H9 (cell line): ENCODE data around the gene PLA2G2F. TPM values are rescaled to one million over a fixed set of nuclear protein-coding genes. Genes with fewer than 3 reads are reported as not detected.

Source experiments
- DNase-seq: peaks from one replicate; pipeline ENCODE4 v3.0.0-alpha.2; 2017
- H2AFZ ChIP-seq: one replicate; pipeline ENCODE4 v1.6.1; 2013; ENCODE audit warnings: mild to moderate bottlenecking, low read length, control low read depth, moderate library complexity
- H2AK5ac ChIP-seq: 2 replicates; pipeline ENCODE4 v1.6.1; 2013; ENCODE audit warnings: low read length, control low read depth, mixed read lengths; ENCODE audit not compliant: insufficient read length
- H2BK120ac ChIP-seq: one replicate; pipeline ENCODE4 v1.6.1; 2013; ENCODE audit warnings: low read depth, mild to moderate bottlenecking, low read length, control low read depth, inconsistent platforms; ENCODE audit not compliant: poor library complexity, severe bottlenecking
- H2BK12ac ChIP-seq: 2 replicates; pipeline ENCODE4 v1.6.1; 2013; ENCODE audit warnings: low read length, control low read depth, mixed read lengths, low read depth; ENCODE audit not compliant: insufficient read length
- H2BK15ac ChIP-seq: 2 replicates; pipeline ENCODE4 v1.6.1; 2013; ENCODE audit warnings: low read depth, low read length, control low read depth
- H2BK20ac ChIP-seq: one replicate; pipeline ENCODE4 v1.6.1; 2013; ENCODE audit warnings: low read depth, mild to moderate bottlenecking, low read length, control low read depth, inconsistent platforms; ENCODE audit not compliant: poor library complexity, severe bottlenecking
- H2BK5ac ChIP-seq: 2 replicates; pipeline ENCODE4 v1.6.1; 2013; ENCODE audit warnings: low read length, control low read depth, mixed read lengths; ENCODE audit not compliant: insufficient read length
- H3K14ac ChIP-seq: 2 replicates; pipeline ENCODE4 v1.6.1; 2013; ENCODE audit warnings: low read length, control low read depth; ENCODE audit not compliant: insufficient read depth
- H3K18ac ChIP-seq: 2 replicates; pipeline ENCODE4 v1.6.1; 2013; ENCODE audit warnings: low read depth, mild to moderate bottlenecking, mixed read lengths, low read length, control low read depth; ENCODE audit not compliant: insufficient read length
- H3K23ac ChIP-seq: 2 replicates; pipeline ENCODE4 v1.6.1; 2013; ENCODE audit warnings: low read length, control low read depth, mixed read lengths, low read depth; ENCODE audit not compliant: insufficient read length
- H3K23me2 ChIP-seq: 2 replicates; pipeline ENCODE4 v1.6.1; 2013; ENCODE audit warnings: low read depth, mild to moderate bottlenecking, mixed read lengths, low read length, control low read depth; ENCODE audit not compliant: insufficient read length, poor library complexity, severe bottlenecking
- H3K27ac ChIP-seq: 2 replicates; pipeline ENCODE4 v1.5.1; 2013; ENCODE audit warnings: low read length, control low read depth, mixed read lengths, low read depth; ENCODE audit not compliant: insufficient read length
- H3K27me3 ChIP-seq: 2 replicates; pipeline ENCODE4 v1.6.1; 2013; ENCODE audit warnings: low read length, control low read depth, inconsistent platforms; ENCODE audit not compliant: insufficient read depth
- H3K4ac ChIP-seq: 2 replicates; pipeline ENCODE4 v1.6.1; 2013; ENCODE audit warnings: low read depth, mild to moderate bottlenecking, control low read depth, inconsistent platforms, low read length, moderate library complexity
- H3K4me1 ChIP-seq: 2 replicates; pipeline ENCODE4 v1.6.1; 2013; ENCODE audit warnings: low read length, control low read depth, inconsistent platforms; ENCODE audit not compliant: insufficient read depth
- H3K4me2 ChIP-seq: 2 replicates; pipeline ENCODE4 v1.6.1; 2013; ENCODE audit warnings: low read length, control low read depth, mixed read lengths; ENCODE audit not compliant: insufficient read length, insufficient read depth
- H3K56ac ChIP-seq: 2 replicates; pipeline ENCODE4 v1.6.1; 2013; ENCODE audit warnings: low read depth, mild to moderate bottlenecking, mixed read lengths, low read length, control low read depth; ENCODE audit not compliant: insufficient read length
- H3K79me1 ChIP-seq: 2 replicates; pipeline ENCODE4 v1.6.1; 2013; ENCODE audit warnings: low read depth, mild to moderate bottlenecking, moderate library complexity, low read length, control low read depth, inconsistent platforms; ENCODE audit not compliant: insufficient read depth, poor library complexity, severe bottlenecking
- H3K79me2 ChIP-seq: 2 replicates; pipeline ENCODE4 v1.6.1; 2013; ENCODE audit warnings: low read length, control low read depth, inconsistent platforms; ENCODE audit not compliant: insufficient read depth
- H3K9ac ChIP-seq: 2 replicates; pipeline ENCODE4 v1.6.1; 2013; ENCODE audit warnings: low read length, control low read depth, mixed read lengths; ENCODE audit not compliant: insufficient read length; ENCODE audit errors: extremely low read depth
- H3K9me3 ChIP-seq: one replicate; pipeline ENCODE4 v1.6.1; 2013; ENCODE audit warnings: low read depth, low read length, inconsistent platforms; ENCODE audit not compliant: control insufficient read depth
- H3T11ph ChIP-seq: one replicate; pipeline ENCODE4 v1.6.1; 2013; ENCODE audit warnings: mild to moderate bottlenecking, low read length, control low read depth, inconsistent platforms
- H4K20me1 ChIP-seq: one replicate; pipeline ENCODE4 v1.6.1; 2013; ENCODE audit not compliant: control insufficient read depth, insufficient read length, insufficient read depth
- H4K5ac ChIP-seq: 2 replicates; pipeline ENCODE4 v1.6.1; 2013; ENCODE audit warnings: low read depth, mild to moderate bottlenecking, mixed read lengths, low read length, control low read depth; ENCODE audit not compliant: insufficient read length
- H4K8ac ChIP-seq: replicated peaks from 2 replicates; pipeline ENCODE4 v1.6.1; 2013; ENCODE audit warnings: low read length, control low read depth, mixed read lengths, low read depth; ENCODE audit not compliant: insufficient read length
- H4K91ac ChIP-seq: 2 replicates; pipeline ENCODE4 v1.6.1; 2013; ENCODE audit warnings: low read depth, mild to moderate bottlenecking, moderate library complexity, mixed read lengths, low read length, control low read depth; ENCODE audit not compliant: insufficient read length
- H3K27ac Mint-ChIP-seq, 3 experiments: 2 replicates in 2 of 3; 3 replicates in 1 of 3; pipeline ENCODE4 v1.8.0; 2020 to 2021; ENCODE audit warnings: mixed read lengths in 3 of 3, mild to moderate bottlenecking in 1 of 3, moderate library complexity in 1 of 3
- H3K27me3 Mint-ChIP-seq: 2 replicates; pipeline ENCODE4 v1.8.0; 2021; ENCODE audit warnings: low read depth, mild to moderate bottlenecking, moderate library complexity, mixed read lengths
- H3K36me3 Mint-ChIP-seq, 3 experiments: 2 replicates in 2 of 3; 3 replicates in 1 of 3; pipeline ENCODE4 v1.8.0; 2020 to 2021; ENCODE audit warnings: low read depth in 3 of 3, mixed read lengths in 3 of 3; ENCODE audit not compliant: insufficient read depth in 1 of 3
- H3K4me1 Mint-ChIP-seq, 2 experiments: 2 replicates each; pipeline ENCODE4 v1.8.0; 2020; ENCODE audit warnings: mixed read lengths in 2 of 2
- H3K4me3 Mint-ChIP-seq, 2 experiments: 2 replicates in 1 of 2; 3 replicates in 1 of 2; pipeline ENCODE4 v1.8.0; 2020 to 2021; ENCODE audit warnings: mild to moderate bottlenecking in 2 of 2, mixed read lengths in 2 of 2, moderate library complexity in 1 of 2
- H3K9me3 Mint-ChIP-seq, 2 experiments: 2 replicates in 1 of 2; 3 replicates in 1 of 2; pipeline ENCODE4 v1.8.0; 2020; ENCODE audit warnings: mild to moderate bottlenecking in 2 of 2, mixed read lengths in 2 of 2, moderate library complexity in 1 of 2
- WGBS: extraction: QIAGEN DNeasy Blood & Tissue Kit; methylation state at CpG from one replicate; pipeline ENCODE4 v1.1.7; 2013; ENCODE audit warnings: missing lambda C conversion rate, low lambda C conversion rate, mixed read lengths; ENCODE audit not compliant: insufficient read length; ENCODE audit errors: extremely low coverage; 5-methylcytosine and 5-hydroxymethylcytosine counted together
- total RNA-seq: library from RNA; stranded (reverse); gene quantifications from 2 replicates; pipeline ENCODE4 v1.2.1, GENCODE V29; 2021
- TF ChIP-seq, protein P1 (sequence below): fragments of 200-600 bp; sonication (generic); conservative IDR thresholded peaks from 3 replicates; pipeline ENCODE4 v1.8.0; 2021; ENCODE audit warnings: antibody characterized with exemption, mild to moderate bottlenecking

Gene PLA2G2F
- total RNA-seq, 1 experiment from 2014 or later = not detected

DNA sequence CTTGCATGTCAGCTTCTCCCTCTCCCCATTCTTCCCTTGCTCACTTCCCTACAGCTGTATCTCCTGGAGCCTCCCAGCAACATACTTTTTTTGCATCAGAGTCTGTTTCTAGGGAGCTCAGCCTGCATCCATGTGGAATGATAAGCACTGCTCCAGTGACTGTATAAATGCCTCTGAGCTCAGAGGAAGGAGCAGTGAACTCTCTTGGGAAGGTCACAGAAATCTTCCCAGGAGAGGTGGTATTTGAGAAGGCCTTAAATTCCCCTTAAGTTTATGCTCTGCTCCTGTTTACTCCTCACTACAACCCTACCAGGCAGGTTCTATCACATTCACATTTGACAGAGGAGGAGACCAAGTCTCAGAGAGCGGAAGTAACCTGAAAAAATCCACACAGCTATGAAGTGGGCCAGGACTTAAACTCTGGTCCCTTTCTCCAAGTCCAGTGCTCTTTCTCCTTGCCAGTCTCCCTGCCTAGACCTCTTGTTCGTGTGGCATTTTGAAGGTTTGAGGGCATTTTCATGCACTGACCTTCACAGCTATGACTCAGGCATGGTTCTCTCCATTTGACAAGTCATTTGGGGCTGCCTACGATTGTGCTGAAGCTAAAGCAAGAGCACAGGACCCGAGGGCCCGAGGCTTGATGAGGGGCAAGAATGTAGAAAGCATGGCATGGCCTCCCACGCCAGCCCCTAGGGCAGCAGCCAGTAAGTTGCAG, 41.2 kb downstream of the PLA2G2F start:
- Histone ChIP-seq H3K18ac (no peak overlapping the region), H2AFZ (no peak overlapping the region), H3K14ac (no peak overlapping the region), H2BK5ac (no peak overlapping the region), H3K4ac (no peak overlapping the region), H2BK20ac (no peak overlapping the region), H2BK12ac (no peak overlapping the region), H3K9ac (no peak overlapping the region), H2BK120ac (no peak overlapping the region), H3K23ac (no peak overlapping the region), H3K79me1 (no peaks in the 10 kb centered on the region), H4K8ac (no peak overlapping the region), H4K20me1 (no peaks in the 10 kb centered on the region), H2BK15ac (no peak overlapping the region), H3T11ph (no peak overlapping the region), H3K27me3 (no peaks in the 10 kb centered on the region; the same call in 1 of the 2 replicates), H3K23me2 (no peaks in the 10 kb centered on the region), H3K4me2 (no peak overlapping the region), H3K9me3 (no peaks in the 10 kb centered on the region), H4K5ac (no peak overlapping the region), H3K27ac (no peak overlapping the region), H4K91ac (no peak overlapping the region), H3K4me1 (no peaks in the 10 kb centered on the region), H3K79me2 (no peaks in the 10 kb centered on the region), H3K56ac (no peak overlapping the region), H2AK5ac (no peak overlapping the region)
- Mint-ChIP-seq H3K4me3 (no peak overlapping the region), H3K27ac (no peak overlapping the region), H3K27me3 (peaks cover 78% of the 10 kb centered on the region), H3K4me1 (peaks cover 5 to 8% of the 10 kb centered on the region in 2 experiments), H3K36me3 (no peaks in the 10 kb centered on the region), H3K9me3 (peaks cover 3 to 7% of the 10 kb centered on the region in 2 experiments; a peak in 4 of 5 replicates)
- WGBS = no CpG with 5 or more reads among the region's 6 CpGs
- DNase-seq = no peak
- TF ChIP-seq, protein P1, sequence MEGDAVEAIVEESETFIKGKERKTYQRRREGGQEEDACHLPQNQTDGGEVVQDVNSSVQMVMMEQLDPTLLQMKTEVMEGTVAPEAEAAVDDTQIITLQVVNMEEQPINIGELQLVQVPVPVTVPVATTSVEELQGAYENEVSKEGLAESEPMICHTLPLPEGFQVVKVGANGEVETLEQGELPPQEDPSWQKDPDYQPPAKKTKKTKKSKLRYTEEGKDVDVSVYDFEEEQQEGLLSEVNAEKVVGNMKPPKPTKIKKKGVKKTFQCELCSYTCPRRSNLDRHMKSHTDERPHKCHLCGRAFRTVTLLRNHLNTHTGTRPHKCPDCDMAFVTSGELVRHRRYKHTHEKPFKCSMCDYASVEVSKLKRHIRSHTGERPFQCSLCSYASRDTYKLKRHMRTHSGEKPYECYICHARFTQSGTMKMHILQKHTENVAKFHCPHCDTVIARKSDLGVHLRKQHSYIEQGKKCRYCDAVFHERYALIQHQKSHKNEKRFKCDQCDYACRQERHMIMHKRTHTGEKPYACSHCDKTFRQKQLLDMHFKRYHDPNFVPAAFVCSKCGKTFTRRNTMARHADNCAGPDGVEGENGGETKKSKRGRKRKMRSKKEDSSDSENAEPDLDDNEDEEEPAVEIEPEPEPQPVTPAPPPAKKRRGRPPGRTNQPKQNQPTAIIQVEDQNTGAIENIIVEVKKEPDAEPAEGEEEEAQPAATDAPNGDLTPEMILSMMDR = no peak
